Body of pancreas (tissue), 4 donors: ENCODE measurements around the gene RBMS3.

Experiments
- CTCF ChIP-seq, 7 experiments: fragments of 450-650 bp in 4 of 7; fragments of 200-600 bp in 3 of 7; sonication (generic) in 3 of 7; IDR thresholded peaks; one replicate each; pipeline ENCODE4 v1.5.1; 2016 to 2019; ENCODE audit warnings: antibody characterized with exemption in 7 of 7
- POLR2A ChIP-seq, 3 donors: fragments of 450-650 bp; IDR thresholded peaks; one replicate each; pipeline ENCODE4 v1.6.1; 2016; ENCODE audit warnings: antibody characterized with exemption in 3 of 3, mild to moderate bottlenecking in 2 of 3

- no peak for TF ChIP-seq CTCF (IDR thresholded peaks at IDR 0.05)
- TF ChIP-seq POLR2A (IDR thresholded peaks at IDR 0.05), result no peak
These were observed 66.0 kb downstream of the RBMS3 start for GRCh38 chr3:29346828-29347227.
